DND-41 (cell line): ENCODE measurements around the gene NOL9.

Experiments
- CTCF ChIP-seq: IDR thresholded peaks from 2 replicates; pipeline ENCODE4 v1.5.1; 2012; ENCODE audit warnings: borderline replicate concordance, low read length, moderate library complexity, mild to moderate bottlenecking; ENCODE audit not compliant: poor library complexity, severe bottlenecking; ENCODE audit errors: extremely low read depth
- EZH2 ChIP-seq: IDR thresholded peaks from 3 replicates; pipeline ENCODE4 v1.6.1; 2012; ENCODE audit warnings: borderline replicate concordance, low read depth, mild to moderate bottlenecking, moderate library complexity, low read length, inconsistent platforms; ENCODE audit not compliant: severe bottlenecking

GRCh38 chr1:6497215-6497866 is 57.0 kb downstream of the NOL9 start:
- no peak for TF ChIP-seq CTCF
- TF ChIP-seq EZH2: peak; percentile 51
